GM23338 (cell line): ENCODE data around the gene MON1B. TPM values are rescaled to one million over a fixed set of nuclear protein-coding genes. Genes with fewer than 3 reads are reported as not detected.

ENCODE experiments used
- ATAC-seq: fragments of 200-7000 bp; cut with Tn5 transposase; 3 replicates; pipeline ENCODE4 v1.9.1; 2020
- DNase-seq: peaks from one replicate; pipeline ENCODE4 v3.0.0-alpha.2; 2015; ENCODE audit warnings: low spot score
- H2AFZ ChIP-seq: fragments of 200-600 bp; sonication (generic); 2 replicates; pipeline ENCODE4 v1.8.0; 2016; ENCODE audit warnings: antibody characterized with exemption, mild to moderate bottlenecking, moderate library complexity
- H3F3A ChIP-seq: fragments of 200-600 bp; sonication (generic); replicated peaks from 2 replicates; pipeline ENCODE4 v1.8.0; 2017; ENCODE audit warnings: antibody characterized with exemption, mixed run types, low read depth
- H3K27ac ChIP-seq: fragments of 200-600 bp; sonication (generic); 2 replicates; pipeline ENCODE4 v1.6.1; 2016; ENCODE audit warnings: low read depth
- H3K27me3 ChIP-seq: fragments of 200-600 bp; sonication (generic); 2 replicates; pipeline ENCODE4 v1.8.0; 2016; ENCODE audit warnings: mild to moderate bottlenecking, mixed run types, moderate library complexity; ENCODE audit not compliant: insufficient read depth
- H3K36me3 ChIP-seq: fragments of 200-600 bp; sonication (generic); 2 replicates; pipeline ENCODE4 v1.8.0; 2016; ENCODE audit warnings: mild to moderate bottlenecking; ENCODE audit not compliant: insufficient read depth
- H3K4me1 ChIP-seq: fragments of 200-600 bp; sonication (generic); 2 replicates; pipeline ENCODE4 v1.8.0; 2016; ENCODE audit warnings: mild to moderate bottlenecking, moderate library complexity; ENCODE audit not compliant: insufficient read depth
- H3K4me2 ChIP-seq: fragments of 200-600 bp; sonication (generic); 2 replicates; pipeline ENCODE4 v1.7.1; 2017; ENCODE audit warnings: mixed run types
- H3K4me3 ChIP-seq: fragments of 200-600 bp; sonication (generic); 2 replicates; pipeline ENCODE4 v1.6.1; 2016; ENCODE audit warnings: mixed run types
- H3K79me2 ChIP-seq: fragments of 200-600 bp; sonication (generic); replicated peaks from 2 replicates; pipeline ENCODE4 v1.8.0; 2017; ENCODE audit warnings: mild to moderate bottlenecking; ENCODE audit not compliant: insufficient read depth
- H3K9me2 ChIP-seq: fragments of 200-600 bp; sonication (generic); 2 replicates; pipeline ENCODE4 v1.8.0; 2017; ENCODE audit not compliant: insufficient read depth
- H4K20me1 ChIP-seq: fragments of 200-600 bp; sonication (generic); replicated peaks from 2 replicates; pipeline ENCODE4 v1.8.0; 2017; ENCODE audit warnings: mild to moderate bottlenecking; ENCODE audit not compliant: insufficient read depth
- H3K27ac Mint-ChIP-seq: 2 replicates; pipeline ENCODE4 v1.8.0; 2020; ENCODE audit warnings: inconsistent platforms, mild to moderate bottlenecking, moderate library complexity, mixed read lengths
- H3K27me3 Mint-ChIP-seq: 3 replicates; pipeline ENCODE4 v1.8.0; 2022; ENCODE audit warnings: low read depth, mild to moderate bottlenecking, moderate library complexity, mixed read lengths, inconsistent platforms; ENCODE audit not compliant: insufficient read depth, poor library complexity
- H3K36me3 Mint-ChIP-seq: 3 replicates; pipeline ENCODE4 v1.8.0; 2021; ENCODE audit warnings: low read depth, mild to moderate bottlenecking, inconsistent platforms, moderate library complexity, mixed read lengths
- H3K4me1 Mint-ChIP-seq: 3 replicates; pipeline ENCODE4 v1.8.0; 2020; ENCODE audit warnings: mild to moderate bottlenecking, inconsistent platforms, mixed read lengths
- H3K4me3 Mint-ChIP-seq: 3 replicates; pipeline ENCODE4 v1.8.0; 2021; ENCODE audit warnings: moderate library complexity, mild to moderate bottlenecking, inconsistent platforms, mixed read lengths
- H3K9me3 Mint-ChIP-seq: 3 replicates; pipeline ENCODE4 v1.8.0; 2020; ENCODE audit warnings: moderate library complexity, mild to moderate bottlenecking, inconsistent platforms, mixed read lengths
- NANOG ChIP-seq: IDR thresholded peaks from 2 replicates; pipeline ENCODE4 v1.6.1; 2016; ENCODE audit warnings: antibody characterized with exemption, borderline replicate concordance
- POLR2AphosphoS5 ChIP-seq: IDR thresholded peaks from 2 replicates; pipeline ENCODE4 v1.6.1; 2016; ENCODE audit warnings: antibody characterized with exemption, low read depth
- ZNF331 ChIP-seq: fragments of 250-450 bp; sonication (Bioruptor Pico); IDR thresholded peaks from 2 replicates; pipeline ENCODE4 v1.5.0; 2020; ENCODE audit warnings: low read depth, mild to moderate bottlenecking, moderate library complexity
- polyA plus RNA-seq: library from polyadenylated mRNA; unstranded; fragments of >200 nt; fragmentation: Nextera tagmentation; extraction: Ambion mirVana; gene quantifications from 2 replicates; pipeline ENCODE4 v1.2.1, GENCODE V29; 2016
- total RNA-seq: library from RNA; depleted of rRNA; stranded (reverse); fragments of >200 nt; shearing (Covaris generic); gene quantifications from 2 replicates; pipeline ENCODE4 v1.2.3, GENCODE V29; 2014
- TF ChIP-seq, protein P1 (sequence below): fragments of 250-450 bp; sonication (Bioruptor Pico); IDR thresholded peaks from 2 replicates; pipeline ENCODE4 v1.5.0; 2020; ENCODE audit warnings: mild to moderate bottlenecking, moderate library complexity

MON1B gene
- total and polyA plus RNA-seq, 2 experiments from 2014 or later, result 9.7 to 30.2 TPM

DNA sequence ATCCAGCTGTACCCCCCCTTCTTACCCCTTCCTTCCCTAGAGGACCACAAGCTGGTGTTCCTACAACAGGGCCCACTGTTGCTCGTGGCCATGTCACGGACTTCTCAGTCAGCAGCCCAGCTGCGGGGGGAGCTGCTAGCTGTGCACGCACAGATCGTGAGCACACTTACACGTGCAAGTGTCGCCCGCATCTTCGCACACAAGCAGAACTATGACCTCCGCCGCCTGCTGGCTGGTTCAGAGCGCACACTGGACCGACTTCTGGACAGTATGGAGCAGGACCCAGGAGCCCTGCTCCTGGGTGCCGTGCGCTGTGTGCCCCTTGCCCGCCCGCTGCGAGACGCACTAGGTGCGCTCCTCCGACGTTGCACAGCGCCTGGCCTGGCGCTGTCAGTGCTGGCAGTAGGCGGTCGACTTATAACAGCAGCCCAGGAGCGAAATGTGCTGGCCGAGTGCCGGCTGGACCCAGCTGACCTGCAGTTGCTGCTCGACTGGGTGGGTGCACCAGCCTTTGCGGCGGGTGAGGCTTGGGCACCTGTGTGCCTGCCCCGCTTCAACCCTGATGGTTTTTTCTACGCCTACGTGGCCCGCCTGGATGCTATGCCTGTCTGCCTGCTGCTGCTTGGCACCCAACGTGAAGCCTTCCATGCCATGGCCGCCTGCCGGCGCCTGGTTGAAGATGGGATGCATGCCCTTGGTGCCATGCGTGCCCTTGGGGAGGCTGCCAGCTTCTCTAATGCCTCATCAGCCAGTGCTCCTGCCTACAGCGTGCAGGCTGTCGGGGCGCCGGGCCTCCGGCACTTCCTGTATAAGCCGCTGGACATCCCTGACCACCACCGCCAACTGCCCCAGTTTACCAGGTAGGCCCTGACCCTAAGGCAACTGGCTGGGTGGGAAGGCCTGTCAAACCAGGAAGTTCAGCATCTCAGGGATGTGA is 3.6 kb downstream of the MON1B start:
- no peak overlapping the region for H3K4me3 Mint-ChIP-seq
- peaks cover 2% of the 10 kb centered on the region; the same call in 2 of the 3 replicates for H3K9me3 Mint-ChIP-seq
- no peak overlapping the region for H3K27ac Mint-ChIP-seq
- no peak overlapping the region for H2AFZ ChIP-seq
- peaks cover 13% of the 10 kb centered on the region; the same call in 1 of the 2 replicates for H3K4me1 ChIP-seq
- H3K79me2 ChIP-seq, result peaks cover 20% of the 10 kb centered on the region
- H3K27me3 Mint-ChIP-seq, result peaks cover 10% of the 10 kb centered on the region
- no peaks in the 10 kb centered on the region for H3K27me3 ChIP-seq
- DNase-seq (no peak), ATAC-seq (no peak)
- H3K9me2 ChIP-seq, result no peaks in the 10 kb centered on the region
- H3K4me2 ChIP-seq, result no peak overlapping the region
- no peak overlapping the region for H3K27ac ChIP-seq
- H4K20me1 ChIP-seq, result no peaks in the 10 kb centered on the region; the same call in 1 of the 2 replicates
- peaks cover 6% of the 10 kb centered on the region; the same call in 1 of the 2 replicates for H3K36me3 ChIP-seq
- H3F3A ChIP-seq, result no peaks in the 10 kb centered on the region
- peaks cover 40% of the 10 kb centered on the region for H3K36me3 Mint-ChIP-seq
- H3K4me1 Mint-ChIP-seq, result peaks cover 14% of the 10 kb centered on the region
- TF ChIP-seq POLR2AphosphoS5 (no peak), NANOG (no peak), ZNF331 (CRISPR knock-in tag) (no peak)
- TF ChIP-seq, protein P1, sequence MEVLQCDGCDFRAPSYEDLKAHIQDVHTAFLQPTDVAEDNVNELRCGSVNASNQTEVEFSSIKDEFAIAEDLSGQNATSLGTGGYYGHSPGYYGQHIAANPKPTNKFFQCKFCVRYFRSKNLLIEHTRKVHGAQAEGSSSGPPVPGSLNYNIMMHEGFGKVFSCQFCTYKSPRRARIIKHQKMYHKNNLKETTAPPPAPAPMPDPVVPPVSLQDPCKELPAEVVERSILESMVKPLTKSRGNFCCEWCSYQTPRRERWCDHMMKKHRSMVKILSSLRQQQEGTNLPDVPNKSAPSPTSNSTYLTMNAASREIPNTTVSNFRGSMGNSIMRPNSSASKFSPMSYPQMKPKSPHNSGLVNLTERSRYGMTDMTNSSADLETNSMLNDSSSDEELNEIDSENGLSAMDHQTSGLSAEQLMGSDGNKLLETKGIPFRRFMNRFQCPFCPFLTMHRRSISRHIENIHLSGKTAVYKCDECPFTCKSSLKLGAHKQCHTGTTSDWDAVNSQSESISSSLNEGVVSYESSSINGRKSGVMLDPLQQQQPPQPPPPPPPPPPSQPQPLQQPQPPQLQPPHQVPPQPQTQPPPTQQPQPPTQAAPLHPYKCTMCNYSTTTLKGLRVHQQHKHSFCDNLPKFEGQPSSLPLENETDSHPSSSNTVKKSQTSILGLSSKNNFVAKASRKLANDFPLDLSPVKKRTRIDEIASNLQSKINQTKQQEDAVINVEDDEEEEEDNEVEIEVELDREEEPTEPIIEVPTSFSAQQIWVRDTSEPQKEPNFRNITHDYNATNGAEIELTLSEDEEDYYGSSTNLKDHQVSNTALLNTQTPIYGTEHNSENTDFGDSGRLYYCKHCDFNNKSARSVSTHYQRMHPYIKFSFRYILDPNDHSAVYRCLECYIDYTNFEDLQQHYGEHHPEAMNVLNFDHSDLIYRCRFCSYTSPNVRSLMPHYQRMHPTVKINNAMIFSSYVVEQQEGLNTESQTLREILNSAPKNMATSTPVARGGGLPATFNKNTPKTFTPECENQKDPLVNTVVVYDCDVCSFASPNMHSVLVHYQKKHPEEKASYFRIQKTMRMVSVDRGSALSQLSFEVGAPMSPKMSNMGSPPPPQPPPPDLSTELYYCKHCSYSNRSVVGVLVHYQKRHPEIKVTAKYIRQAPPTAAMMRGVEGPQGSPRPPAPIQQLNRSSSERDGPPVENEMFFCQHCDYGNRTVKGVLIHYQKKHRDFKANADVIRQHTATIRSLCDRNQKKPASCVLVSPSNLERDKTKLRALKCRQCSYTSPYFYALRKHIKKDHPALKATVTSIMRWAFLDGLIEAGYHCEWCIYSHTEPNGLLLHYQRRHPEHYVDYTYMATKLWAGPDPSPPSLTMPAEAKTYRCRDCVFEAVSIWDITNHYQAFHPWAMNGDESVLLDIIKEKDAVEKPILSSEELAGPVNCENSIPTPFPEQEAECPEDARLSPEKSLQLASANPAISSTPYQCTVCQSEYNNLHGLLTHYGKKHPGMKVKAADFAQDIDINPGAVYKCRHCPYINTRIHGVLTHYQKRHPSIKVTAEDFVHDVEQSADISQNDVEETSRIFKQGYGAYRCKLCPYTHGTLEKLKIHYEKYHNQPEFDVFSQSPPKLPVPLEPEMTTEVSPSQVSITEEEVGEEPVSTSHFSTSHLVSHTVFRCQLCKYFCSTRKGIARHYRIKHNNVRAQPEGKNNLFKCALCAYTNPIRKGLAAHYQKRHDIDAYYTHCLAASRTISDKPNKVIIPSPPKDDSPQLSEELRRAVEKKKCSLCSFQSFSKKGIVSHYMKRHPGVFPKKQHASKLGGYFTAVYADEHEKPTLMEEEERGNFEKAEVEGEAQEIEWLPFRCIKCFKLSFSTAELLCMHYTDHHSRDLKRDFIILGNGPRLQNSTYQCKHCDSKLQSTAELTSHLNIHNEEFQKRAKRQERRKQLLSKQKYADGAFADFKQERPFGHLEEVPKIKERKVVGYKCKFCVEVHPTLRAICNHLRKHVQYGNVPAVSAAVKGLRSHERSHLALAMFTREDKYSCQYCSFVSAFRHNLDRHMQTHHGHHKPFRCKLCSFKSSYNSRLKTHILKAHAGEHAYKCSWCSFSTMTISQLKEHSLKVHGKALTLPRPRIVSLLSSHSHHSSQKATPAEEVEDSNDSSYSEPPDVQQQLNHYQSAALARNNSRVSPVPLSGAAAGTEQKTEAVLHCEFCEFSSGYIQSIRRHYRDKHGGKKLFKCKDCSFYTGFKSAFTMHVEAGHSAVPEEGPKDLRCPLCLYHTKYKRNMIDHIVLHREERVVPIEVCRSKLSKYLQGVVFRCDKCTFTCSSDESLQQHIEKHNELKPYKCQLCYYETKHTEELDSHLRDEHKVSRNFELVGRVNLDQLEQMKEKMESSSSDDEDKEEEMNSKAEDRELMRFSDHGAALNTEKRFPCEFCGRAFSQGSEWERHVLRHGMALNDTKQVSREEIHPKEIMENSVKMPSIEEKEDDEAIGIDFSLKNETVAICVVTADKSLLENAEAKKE (CRISPR knock-in tag), result no peak
- H3K4me3 ChIP-seq, result no peak overlapping the region
